Spinal cord (tissue), 10 donors: ENCODE results near the gene IGFN1. TPM values are rescaled to one million over a fixed set of nuclear protein-coding genes. Genes with fewer than 3 reads are reported as not detected.

Experiments
- DNase-seq, 6 donors: peaks; one replicate each; pipeline versions ENCODE4 v3.0.0 to v3.0.0-alpha.2; 2013 to 2015; ENCODE audit warnings: low spot score in 6 of 6, low read depth in 4 of 6
- H3K27ac ChIP-seq: one replicate; pipeline ENCODE4 v1.5.1; 2013; ENCODE audit warnings: low read depth, low read length, control low read depth
- H3K27me3 ChIP-seq: one replicate; pipeline ENCODE4 v1.6.1; 2013; ENCODE audit warnings: low read length; ENCODE audit not compliant: control insufficient read depth, insufficient read depth
- H3K36me3 ChIP-seq: one replicate; pipeline ENCODE4 v1.6.1; 2013; ENCODE audit warnings: low read length; ENCODE audit not compliant: control insufficient read depth, insufficient read depth
- H3K4me1 ChIP-seq: one replicate; pipeline ENCODE4 v1.6.1; 2013; ENCODE audit warnings: low read length; ENCODE audit not compliant: control insufficient read depth, insufficient read depth
- H3K4me3 ChIP-seq: one replicate; pipeline ENCODE4 v1.5.1; 2013; ENCODE audit warnings: low read depth, low read length, control low read depth
- H3K9me3 ChIP-seq: one replicate; pipeline ENCODE4 v1.6.1; 2013; ENCODE audit warnings: low read length; ENCODE audit not compliant: control insufficient read depth, insufficient read depth
- WGBS: methylation state at CpG from one replicate; pipeline ENCODE4 v1.1.5; 2013; ENCODE audit warnings: missing lambda C conversion rate; ENCODE audit not compliant: insufficient coverage; 5-methylcytosine and 5-hydroxymethylcytosine counted together
- polyA plus RNA-seq, 2 donors: library from polyadenylated mRNA; unstranded; fragments of 120-200 nt; gene quantifications; one replicate each; pipeline ENCODE4 v1.2.1, GENCODE V29; 2013; ENCODE audit not compliant: insufficient read length in 2 of 2
- total RNA-seq, 2 donors: library from RNA; depleted of rRNA in 1 of 2; stranded (reverse); fragments of 120-200 nt in 1 of 2; fragments of >200 nt in 1 of 2; gene quantifications; one replicate each; pipeline versions ENCODE4 v1.2.3 to v1.2.4, GENCODE V29; 2013 to 2014
- donor health status: healthy.

IGFN1 gene
- total and polyA plus RNA-seq, 4 donors = 2.0 to 10.4 (median 3.3) TPM

GRCh38 chr1:201276891-201277290, 86.3 kb downstream of the IGFN1 start:
- Histone ChIP-seq H3K27ac (no peak overlapping the region), H3K27me3 (peaks cover under 1% of the 10 kb centered on the region), H3K36me3 (no peaks in the 10 kb centered on the region), H3K9me3 (no peaks in the 10 kb centered on the region), H3K4me1 (peaks cover 8% of the 10 kb centered on the region), H3K4me3 (no peak overlapping the region)
- WGBS = 77% methylated on average over 2 of the region's 6 CpGs
- no peak for DNase-seq

- DNase-seq = no peak
- Histone ChIP-seq H3K9me3 (no peaks in the 10 kb centered on the region), H3K4me3 (no peak overlapping the region), H3K4me1 (peaks cover 8% of the 10 kb centered on the region), H3K36me3 (no peaks in the 10 kb centered on the region), H3K27me3 (peaks cover 6% of the 10 kb centered on the region), H3K27ac (no peak overlapping the region)
- 89% methylated on average over 4 of the region's 4 CpGs for WGBS
Measured at GRCh38 chr1:201277441-201277840, 86.8 kb downstream of the IGFN1 start.

Other genes starting within 250 kb of the IGFN1 start
- 10 to 100 TPM; 29.9 to 37.8 TPM for gene KIF21B, start 167.1 kb upstream of the IGFN1 start, total RNA-seq
- 100 to 1,000 TPM; 102 to 104 TPM for gene KIF21B, start 167.1 kb upstream of the IGFN1 start, polyA plus RNA-seq
- under 1 TPM; 0.20 to 0.33 TPM for gene CACNA1S, start 78.4 kb upstream of the IGFN1 start, total RNA-seq
- gene CACNA1S, start 78.4 kb upstream of the IGFN1 start, polyA plus RNA-seq = under 1 TPM; 0.16 to 0.23 TPM
- under 1 TPM in 1 of 2 donors, not detected in 1; 0.17 TPM for gene ASCL5, start 63.6 kb upstream of the IGFN1 start, total RNA-seq
- 1 to 10 TPM in 1 of 2 donors, under 1 TPM in 1; 0.95 to 1.3 TPM for gene ASCL5, start 63.6 kb upstream of the IGFN1 start, polyA plus RNA-seq
- gene TMEM9, start 36.4 kb upstream of the IGFN1 start, total RNA-seq = 100 to 1,000 TPM in 1 of 2 donors, 10 to 100 TPM in 1; 94.4 to 137 TPM
- 100 to 1,000 TPM; 145 to 179 TPM for gene TMEM9, start 36.4 kb upstream of the IGFN1 start, polyA plus RNA-seq
- gene PKP1, start 92.7 kb downstream of the IGFN1 start, total RNA-seq = under 1 TPM; 0.22 to 0.99 TPM
- gene PKP1, start 92.7 kb downstream of the IGFN1 start, polyA plus RNA-seq = 1 to 10 TPM in 1 of 2 donors, under 1 TPM in 1; 0.98 to 1.2 TPM
- 10 to 100 TPM in 1 of 2 donors, 1 to 10 TPM in 1; 1.4 to 23.4 TPM for gene TNNT2, start 186.9 kb downstream of the IGFN1 start, total RNA-seq
- 1 to 10 TPM; 1.9 to 7.3 TPM for gene TNNT2, start 186.9 kb downstream of the IGFN1 start, polyA plus RNA-seq
- under 1 TPM; 0.17 to 0.30 TPM for gene LAD1, start 208.5 kb downstream of the IGFN1 start, total RNA-seq
- gene LAD1, start 208.5 kb downstream of the IGFN1 start, polyA plus RNA-seq = under 1 TPM; 0.40 to 0.50 TPM
- under 1 TPM; 0.40 to 0.94 TPM for gene TNNI1, start 230.9 kb downstream of the IGFN1 start, total RNA-seq
- 1 to 10 TPM; 1.4 to 5.5 TPM for gene TNNI1, start 230.9 kb downstream of the IGFN1 start, polyA plus RNA-seq